EL (cell line): ENCODE data around the gene DPM2.

ENCODE experiments used
- DNase-seq: peaks from one replicate; pipeline ENCODE4 v3.0.0-alpha.2; 2016

Gene DPM2

DNA sequence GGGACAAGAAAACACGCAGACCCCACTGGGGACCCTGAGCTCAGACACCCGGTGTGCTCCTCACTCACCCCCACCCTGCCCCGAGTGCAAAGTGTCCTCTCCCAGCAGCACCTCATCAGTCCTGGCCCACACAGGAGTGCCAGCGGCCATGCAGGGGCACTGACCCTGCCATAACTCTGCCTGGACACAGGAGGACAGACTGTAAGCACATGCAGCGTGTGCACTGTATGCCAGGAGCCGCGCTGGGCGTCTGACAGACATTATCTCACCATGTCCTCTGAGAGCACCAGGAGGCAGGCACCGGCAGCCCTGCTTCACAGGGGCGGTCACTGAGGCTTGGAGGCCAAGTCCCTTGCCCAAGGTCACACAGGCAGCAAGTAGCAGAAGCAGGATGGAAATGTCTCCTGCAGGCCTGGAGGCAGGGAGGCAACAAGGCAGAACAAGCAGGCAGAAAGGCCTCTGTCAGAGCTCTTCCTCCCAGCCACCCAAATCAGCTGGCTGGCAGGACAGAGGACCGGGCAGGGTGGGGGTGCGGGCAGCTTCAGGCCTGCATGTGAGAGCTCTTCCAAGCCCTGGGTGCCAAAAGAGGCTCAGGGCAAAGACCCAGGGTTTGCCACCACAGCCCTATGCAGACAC lies 34.7 kb upstream of the DPM2 start:
- DNase-seq: no peak

DNA sequence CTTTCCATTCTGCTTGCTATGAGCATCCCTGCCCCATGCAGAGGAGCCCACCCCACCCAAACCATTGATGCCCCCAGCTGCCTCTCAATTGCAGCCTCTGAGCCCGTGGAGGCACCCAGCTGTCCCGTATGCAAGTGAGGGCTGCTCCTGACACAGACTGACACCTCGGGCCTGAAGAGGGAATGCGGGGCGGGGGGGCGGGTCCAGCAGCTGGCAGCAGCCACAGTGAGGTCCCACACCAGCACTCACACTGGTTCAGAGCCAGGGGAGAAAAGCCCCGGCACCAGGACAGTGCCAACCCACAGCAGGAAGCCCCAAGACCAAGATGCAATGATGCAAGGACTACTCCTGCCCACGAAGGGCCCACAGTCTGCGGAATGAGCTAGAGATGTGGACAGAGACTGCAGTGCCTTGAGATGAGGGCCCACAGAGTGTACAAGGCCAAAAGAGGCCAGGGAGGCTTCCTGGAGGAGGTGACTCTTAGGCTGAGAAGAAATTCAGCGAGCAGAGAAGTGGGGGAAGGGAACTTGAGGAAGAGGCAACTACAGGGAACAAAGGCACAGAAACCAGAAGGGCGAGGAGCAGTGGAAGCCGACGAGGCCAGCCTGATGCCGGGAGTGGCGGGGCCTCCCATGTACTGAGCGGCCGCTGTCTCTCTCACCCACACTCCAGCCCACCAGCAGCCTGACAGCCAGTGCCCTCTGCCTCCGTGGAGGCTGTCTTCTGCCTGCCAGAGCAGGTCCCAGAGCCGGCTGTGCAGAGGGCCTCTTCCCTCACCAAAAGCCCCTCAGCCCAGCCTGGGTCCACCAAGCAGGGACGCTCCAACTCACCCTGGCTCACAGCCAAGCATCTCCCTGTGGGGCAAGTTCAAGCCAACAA lies 33.9 kb upstream of the DPM2 start:
- DNase-seq: no peak

DNA sequence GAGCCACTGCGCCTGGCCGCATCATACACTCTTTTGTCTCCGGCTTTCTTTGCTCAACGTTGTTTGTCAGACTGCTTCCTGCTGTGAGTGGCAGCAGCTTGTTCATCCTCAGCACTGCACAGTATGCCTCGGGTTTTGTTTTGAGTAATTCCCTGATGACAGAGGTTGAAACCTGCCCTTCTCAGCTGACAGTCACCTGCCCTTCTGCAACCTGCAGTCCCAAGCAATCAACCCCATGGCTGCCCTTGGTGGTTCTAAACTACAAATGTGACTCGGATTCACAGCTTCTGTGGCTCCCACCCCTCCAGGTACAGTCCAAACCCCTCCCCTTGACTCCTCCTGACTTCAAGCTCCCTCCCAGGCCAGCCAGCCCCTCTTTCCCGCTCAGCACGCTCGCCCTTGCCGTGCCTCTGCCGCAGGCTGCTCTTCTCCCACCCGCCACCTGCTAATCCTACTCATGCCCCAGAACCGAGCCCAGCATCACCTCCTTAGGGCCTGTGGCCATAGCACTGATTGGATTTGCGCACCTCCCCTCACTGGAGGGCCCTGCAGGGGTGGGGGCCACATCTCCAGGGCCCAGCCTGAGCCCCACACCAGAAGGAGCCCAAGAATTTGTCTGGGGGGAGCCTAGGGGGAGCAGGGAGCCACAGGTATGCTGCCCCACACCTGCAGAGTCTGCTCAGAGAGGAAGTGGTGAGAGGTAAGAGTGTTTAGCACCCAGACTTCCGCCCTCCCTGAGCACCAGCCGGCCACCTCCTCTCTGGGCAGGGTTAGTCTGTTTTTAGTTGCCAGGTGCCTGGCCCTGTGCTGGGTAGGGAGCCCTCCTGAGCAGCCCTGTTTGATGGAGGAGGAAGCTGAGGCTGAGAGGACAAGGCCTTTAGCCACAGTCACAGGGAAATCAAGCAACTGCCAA lies 33.0 kb upstream of the DPM2 start:
- DNase-seq: no peak

DNA sequence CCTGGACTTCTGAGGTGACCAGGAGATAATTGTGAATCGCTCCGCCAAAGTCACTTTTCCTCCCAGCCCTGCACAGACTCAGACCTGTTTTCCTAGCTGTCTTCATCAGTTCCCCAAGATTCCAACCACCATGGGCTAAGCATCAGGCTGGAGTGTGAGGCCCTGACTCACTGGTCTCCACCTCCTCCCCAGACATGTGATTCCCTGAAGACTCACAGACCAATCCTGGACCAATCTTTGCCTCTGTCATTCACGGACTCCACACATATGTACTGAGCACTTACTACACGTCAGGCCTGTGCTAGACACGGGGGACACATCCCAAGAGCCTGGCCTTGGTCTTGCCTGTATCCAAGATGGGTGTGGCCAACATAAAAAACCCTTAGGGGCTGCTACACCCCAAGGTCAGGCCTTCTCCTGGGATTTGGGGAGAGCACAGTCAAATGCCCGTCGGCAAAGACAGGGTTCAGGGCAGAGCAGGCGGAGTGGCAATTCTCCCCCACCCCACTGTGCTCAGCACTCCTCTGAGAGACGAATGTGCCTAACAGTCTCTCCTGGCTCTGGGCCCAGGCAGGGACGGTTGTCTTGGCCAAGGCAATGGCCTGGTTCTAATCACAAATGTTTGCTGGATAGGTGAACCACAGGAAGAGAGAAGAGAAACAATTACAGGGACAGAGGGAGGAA lies 31.2 kb upstream of the DPM2 start:
- peak; percentile 88 for DNase-seq

DNA sequence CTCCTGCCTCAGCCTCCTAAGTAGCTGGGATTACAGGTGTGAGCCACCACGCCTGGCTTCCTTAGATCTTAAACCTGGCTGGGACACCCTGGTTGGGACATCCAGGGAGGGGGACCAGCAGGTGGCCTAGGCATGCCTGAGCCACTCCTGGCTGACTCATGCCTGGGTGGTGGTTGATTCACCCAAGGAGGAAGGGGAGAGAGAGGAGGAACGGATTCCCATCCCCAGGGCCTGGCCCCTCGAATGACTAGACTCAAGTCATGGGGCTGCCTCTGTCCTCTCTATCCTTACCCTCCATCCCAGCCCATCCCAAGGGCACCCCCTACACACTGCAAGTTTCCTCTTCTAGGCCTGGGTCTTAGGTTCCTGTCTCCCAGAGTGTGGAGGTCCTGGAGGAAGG lies 30.4 kb upstream of the DPM2 start:
- DNase-seq: peak; percentile 72

DNA sequence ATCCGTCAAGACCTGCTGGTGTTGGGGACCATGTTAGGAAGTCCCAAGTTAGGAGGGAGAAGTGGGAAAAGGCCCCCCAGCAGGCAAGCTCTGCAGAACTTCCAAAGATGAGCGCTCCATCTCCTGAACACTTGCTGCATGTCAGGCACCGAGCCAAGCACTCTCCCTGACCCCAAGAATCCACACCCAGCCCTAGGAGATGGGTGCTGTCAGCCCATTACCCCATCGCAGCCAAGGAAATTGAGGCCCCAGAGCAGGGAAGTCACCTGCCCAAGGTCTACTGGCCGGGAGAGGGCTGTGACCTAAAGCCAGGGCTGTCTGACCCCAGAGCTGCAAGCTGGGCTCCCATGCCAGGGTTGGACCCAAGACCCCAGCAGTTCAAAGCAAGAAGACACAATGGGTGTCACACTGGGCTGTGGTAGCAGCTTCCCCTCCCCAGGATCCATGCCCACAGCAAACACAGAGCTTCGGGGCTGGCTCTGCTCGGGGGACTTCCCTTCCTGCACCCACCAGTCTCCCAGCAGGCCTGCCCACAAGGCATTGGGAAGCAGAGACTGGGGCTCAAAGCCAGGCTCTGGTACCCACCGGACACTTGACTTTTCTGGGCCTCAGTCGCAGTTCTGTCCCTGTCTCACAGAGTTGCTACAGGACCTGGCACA lies 29.6 kb upstream of the DPM2 start:
- DNase-seq: no peak

DNA sequence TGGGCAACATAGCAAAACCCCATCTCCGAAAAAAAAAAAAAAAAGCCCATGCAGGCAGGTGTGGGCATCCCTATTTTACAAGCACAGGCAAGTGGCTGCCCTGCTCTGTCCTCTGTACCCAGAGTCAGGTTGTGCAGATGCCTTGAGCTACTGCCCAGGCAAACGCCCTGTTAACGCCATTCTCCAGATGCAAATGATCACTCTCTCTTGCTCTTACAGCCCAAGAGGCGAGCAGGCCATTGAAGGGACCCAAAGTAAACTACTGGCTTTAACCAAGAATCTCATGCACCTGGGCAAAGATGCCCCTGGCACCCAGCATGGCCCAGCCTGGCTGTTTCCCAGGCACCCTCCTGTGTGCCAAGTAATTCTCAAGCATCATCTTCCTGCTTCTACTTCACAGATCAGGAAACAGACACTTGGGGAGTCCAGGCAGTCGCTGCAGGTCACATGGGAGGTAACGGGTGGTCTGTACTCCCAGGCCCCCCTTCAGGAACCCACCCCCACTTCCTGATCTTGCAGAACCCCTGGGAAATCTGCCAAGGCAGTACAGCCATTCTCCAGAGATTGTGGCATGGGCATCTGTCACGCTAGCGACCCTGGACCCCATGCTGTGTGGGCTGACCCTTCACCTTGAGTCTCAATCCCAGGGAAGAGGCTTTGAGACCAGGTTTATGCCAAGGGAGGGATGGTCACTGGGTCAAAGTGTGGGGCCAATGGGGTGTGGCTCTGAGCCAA lies 28.9 kb upstream of the DPM2 start:
- no peak for DNase-seq

DNA sequence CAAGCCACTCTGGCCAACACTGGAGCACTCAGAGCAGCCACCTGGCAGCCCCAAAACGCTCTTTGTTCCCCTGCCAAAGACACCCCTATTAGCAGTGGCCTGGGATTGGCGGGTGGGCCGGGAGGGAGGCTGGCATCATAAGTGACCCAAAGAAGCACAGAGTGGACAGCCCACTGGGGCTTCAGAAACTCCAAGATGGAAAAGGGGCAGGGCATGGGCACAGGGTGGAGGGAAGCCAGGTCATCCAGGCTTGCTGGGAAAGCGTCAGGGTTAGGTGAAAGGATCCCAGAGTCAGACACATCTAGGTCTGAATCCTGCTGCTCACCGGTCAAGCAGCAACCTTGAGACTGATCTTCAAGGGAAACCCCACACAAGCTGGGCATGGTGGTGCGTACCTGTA lies 28.3 kb upstream of the DPM2 start:
- DNase-seq: no peak

DNA sequence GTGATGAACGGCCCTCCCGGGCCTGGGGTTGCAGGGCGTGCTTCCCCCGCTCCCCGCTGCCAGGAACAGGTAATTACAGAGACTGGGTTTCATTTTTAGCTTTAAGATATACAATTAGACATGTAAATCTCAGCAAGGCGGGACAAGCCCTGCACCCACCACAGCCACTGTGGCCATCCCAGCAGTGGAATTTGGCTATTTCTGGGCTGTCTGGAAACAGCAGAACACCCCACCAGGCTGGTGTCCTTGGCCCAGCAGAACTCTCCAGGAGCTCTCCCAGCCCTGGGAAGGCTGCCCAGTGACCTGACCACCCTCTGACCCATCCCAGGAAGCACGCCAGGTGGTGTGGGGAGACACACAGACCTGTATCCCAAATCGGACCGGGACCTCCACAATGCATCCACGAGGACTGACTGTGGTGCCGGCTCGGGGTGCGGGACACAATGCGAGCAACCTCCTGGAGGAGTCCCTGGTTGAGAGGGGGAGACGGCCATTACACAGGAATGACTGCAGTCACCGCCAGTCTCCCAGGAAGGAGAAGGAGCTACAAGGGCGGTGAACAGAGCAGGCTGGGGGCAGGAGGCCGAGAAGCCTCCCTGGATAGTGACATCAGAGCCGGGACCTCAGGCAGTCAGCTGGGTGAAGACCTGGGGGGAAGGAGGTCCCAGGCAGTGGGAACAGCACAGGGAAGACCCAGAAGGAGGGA lies 25.9 kb upstream of the DPM2 start:
- DNase-seq: no peak

DNA sequence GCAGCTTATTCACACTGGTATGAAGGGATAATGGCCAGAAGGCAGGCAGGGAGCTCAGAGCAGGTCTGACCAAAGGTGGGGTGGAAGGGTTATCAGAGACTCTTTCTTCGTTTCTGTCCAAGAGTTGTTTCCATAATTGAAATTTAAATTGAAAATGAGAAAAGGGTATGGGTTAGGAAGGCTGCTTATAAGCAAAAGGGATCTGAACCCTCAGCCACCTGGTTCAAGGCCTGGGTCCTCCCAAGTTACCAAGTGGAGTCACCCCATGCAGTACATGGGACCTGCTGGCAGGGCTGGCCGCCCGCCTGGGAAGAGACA lies 25.3 kb upstream of the DPM2 start:
- DNase-seq: no peak

DNA sequence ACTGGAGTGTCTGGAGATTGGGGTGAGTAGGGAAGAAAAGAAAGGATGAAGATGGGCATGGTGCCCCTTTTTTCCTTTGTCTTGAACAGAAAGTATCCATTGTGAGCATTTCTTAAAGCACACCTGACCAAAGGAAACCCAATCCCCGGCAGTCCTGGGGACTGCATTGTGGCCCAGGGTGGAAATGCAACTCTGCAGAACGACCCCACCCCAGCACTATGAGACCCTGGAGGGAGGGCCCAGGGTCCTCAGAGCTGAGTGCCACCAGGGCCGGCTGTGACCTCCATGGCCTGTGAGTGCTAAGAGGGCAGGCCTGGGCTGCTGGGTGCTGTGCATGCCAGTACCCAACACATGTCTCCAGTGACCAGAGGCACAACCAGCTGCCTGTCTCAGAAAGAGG lies 24.6 kb upstream of the DPM2 start:
- no peak for DNase-seq

DNA sequence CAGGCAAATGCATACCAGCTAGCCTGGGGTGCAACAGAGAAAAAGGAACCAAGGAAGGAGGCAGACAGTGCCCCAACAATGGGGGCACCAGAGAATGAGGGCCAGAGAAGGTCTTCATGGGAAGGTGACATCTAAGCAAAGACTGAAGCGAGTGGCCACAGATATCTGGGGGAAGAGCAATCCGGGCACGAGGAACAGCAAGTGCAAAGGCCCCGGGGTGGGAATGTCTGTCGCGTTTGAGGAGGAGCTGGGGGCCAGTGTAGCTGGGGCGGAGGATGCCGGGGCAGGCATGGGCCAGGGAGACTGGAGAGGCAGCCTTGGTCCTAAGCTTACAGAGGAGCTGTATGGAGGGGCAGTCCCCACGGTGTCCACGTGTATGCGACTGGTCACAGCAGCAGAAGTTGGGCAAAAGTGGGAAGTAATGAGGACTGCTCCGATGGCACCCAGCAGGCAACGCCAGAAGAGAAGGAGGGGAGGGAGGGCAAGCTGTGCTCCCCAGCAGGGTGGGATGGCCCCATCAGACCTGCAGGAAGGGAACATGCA lies 24.0 kb upstream of the DPM2 start:
- DNase-seq: no peak

DNA sequence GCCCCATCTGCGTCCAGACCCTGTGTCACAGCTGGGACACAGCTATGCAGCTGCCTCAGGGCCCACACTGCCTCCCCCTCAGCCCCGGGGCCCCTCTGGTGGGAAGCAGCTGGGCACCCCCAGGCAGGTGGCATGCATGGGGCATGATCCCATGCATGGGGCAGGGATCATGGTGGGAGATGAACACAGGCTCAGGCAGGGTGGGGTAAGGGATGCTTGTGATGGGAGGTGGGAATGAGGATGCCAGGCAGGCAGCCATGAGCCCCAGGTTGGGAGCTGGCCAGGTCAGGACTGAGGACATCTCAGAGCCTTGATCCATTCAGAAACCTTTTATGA lies 23.5 kb upstream of the DPM2 start:
- DNase-seq: no peak

DNA sequence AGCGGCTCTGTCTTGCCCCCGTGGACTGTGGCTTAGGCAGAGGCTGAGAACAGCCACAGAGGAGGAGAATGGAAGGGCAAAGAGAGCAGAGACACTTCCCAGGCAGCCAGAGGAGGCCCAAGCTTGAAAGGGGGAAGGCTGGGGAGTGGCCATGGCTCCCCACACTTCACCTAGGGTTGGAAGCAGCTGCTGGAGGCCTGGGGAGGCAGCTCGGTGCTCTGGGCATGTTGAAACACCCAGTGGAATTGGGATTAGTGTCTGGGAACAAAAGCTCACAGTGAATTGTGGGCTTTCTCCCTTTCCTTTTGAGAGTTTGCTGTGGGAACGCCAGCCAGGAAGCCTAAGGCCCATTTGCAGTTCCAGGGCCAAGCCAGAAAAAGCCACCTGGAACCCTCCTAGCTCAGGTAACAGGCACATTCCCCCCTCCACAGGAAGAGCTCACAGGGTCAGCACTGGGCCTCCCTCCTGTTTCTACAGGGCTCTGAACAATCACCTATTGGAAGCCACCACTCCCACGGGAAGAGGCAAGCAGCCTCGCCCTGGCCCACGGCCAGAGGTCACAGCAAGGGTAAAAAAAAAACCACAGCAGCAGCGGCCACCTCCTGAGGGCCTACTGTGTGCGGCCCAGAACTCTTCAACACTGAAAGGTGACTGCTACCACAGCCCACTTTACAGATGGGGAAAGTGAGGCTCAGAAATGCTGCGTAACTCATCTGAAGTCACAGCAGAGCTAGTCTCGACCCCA lies 22.9 kb upstream of the DPM2 start:
- DNase-seq: no peak

DNA sequence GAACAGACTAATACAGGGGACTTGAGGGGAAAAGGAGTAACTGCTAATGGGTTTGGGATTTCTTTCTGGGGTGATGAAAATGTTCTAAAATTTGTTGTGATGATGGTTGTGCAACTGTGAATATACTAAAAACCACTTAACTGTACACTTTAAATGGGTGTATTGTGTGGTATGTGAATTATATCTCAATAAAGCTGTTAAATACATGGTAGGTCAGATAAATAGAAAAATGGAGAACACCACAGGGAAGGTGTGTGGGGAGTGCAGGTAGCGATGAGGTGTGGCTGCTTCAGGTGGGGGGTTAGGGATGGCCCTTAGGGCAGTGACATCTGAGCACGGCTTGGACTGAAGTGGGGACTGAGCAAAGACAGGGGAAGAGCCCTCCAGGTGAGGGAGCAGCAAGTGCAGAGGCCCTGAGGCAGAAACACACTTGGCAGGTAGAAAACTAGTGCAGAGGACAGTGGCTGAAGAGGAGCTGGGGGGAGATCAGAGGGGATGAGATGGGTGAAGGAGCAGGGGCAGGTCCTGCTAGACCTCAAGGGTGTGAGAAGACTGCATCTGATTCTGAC lies 22.3 kb upstream of the DPM2 start:
- DNase-seq: no peak

DNA sequence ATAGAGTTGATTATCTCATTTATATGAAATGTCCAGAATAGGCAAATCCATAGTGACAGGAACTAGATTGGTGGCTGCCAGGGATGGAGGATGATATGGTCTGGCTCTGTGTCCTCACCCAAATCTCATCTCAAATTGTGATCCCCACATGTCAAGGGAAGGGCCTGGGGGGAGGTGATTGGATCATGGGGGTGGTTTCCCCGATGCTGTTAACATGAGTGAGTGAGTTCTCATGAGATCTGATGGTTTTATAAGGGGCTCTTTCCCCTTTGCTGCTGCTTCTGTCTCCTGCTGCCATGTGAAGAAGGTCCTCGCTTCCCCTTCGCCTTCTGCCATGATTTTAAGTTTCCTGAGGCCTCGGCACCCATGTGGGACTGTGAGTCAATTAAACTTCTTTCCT lies 21.7 kb upstream of the DPM2 start:
- DNase-seq: no peak

DNA sequence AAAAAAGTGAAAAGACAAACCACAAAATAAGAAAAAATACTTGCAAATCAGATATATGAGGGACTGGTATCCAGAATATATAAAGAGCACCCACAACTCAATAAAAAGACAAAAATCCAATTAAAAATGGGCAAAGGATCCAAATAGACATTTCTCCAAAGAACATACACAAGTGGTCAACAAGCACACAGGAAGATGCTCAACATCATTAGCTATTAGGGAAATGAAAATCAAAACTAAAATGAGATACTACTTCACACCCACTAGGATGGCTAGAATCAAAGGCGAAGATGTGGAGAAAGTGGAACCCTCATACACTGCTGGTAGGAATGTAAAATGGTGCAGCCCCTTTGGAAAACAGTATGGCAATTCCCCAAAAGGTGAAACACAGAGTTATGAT lies 21.1 kb upstream of the DPM2 start:
- no peak for DNase-seq

DNA sequence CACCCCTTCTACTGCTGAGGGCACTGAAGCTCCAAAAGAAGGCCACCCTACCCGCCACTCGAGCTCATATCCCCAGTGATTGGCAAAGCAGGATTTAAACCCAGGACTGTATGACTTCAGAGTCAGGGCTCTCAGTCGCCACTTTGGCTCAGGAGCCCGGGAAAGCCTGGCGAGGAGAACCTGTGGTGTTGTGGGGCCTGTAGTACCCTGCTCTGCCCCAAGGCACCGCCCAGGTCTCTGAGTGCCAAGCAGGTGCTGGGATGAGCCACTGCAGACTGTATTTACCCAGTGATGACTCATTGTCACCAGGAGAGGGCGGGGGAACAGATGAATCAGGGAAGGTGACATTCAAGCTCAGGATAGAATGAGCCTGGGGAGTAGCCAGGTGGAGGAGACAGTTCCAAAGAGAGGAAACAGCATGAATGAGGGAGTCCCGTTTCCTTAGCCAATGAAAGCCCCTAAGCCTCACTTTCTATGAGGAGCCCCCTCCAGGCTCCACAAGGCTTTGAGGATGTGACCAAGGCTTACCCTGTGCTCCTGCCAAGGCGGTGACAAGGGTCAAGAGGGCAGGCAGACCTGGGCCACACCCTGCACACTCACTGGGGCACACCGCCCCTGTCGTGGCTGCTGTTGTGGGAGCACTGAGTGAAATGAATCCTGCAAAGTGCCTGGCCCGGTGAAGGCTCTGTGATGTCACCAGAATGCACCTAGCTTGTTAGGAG lies 17.8 kb upstream of the DPM2 start:
- DNase-seq: peak; percentile 29

DNA sequence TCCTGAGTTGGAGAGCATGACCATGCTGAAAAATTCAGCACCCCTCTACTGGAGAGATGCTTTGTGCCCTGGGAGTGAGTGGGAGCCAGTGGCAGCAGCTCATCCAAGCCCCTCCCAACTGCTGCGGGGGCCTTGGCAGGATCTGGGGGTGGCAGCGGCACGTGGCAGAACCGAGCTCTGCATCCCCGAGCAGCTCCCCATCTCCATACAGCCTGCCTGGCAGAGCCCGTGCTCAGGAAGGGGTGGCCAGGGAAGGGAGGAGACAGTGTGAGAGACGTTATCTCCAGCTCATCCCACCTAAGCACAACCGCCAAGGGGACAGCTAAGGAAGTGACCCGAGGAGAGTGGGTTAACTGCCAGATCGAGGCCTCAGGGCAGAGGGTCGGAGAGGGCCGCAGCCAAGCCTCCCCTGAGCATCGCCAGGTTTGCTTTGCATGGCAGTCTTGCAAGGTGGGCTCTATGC lies 17.2 kb upstream of the DPM2 start:
- no peak for DNase-seq
